SK-N-SH (cell line): ENCODE results near the gene STRADB. TPM values are rescaled to one million over a fixed set of nuclear protein-coding genes. Genes with fewer than 3 reads are reported as not detected.

Experiments used
- CTCF ChIA-PET: fragments of 300-600, 350-600 bp; formaldehyde crosslinking; extraction: SDS; loops from one replicate; lab custom pipeline; 2021; lab: Yijun Ruan, JAX
- POLR2A ChIA-PET: fragments of 350-600 bp; sonication (Branson Sonifier 250); formaldehyde crosslinking; extraction: SDS; loops from one replicate; lab custom pipeline; 2020; ENCODE audit warnings: antibody characterized with exemption, inconsistent platforms; lab: Yijun Ruan, JAX
- DNase-seq: peaks from one replicate; pipeline ENCODE4 v3.0.0; 2012
- H2AFZ ChIP-seq: fragments of 200-600 bp; sonication (generic); 2 replicates; pipeline ENCODE4 v1.8.1; 2016; ENCODE audit warnings: antibody characterized with exemption, mild to moderate bottlenecking, low read depth
- H3F3A ChIP-seq: fragments of 200-600 bp; sonication (generic); replicated peaks from 2 replicates; pipeline ENCODE3; 2016; ENCODE audit warnings: antibody characterized with exemption, mild to moderate bottlenecking; ENCODE audit not compliant: insufficient read depth
- H3K27ac ChIP-seq, 2 experiments: fragments of 200-500 bp in 1 of 2; fragments of 200-600 bp in 1 of 2; sonication (Bioruptor generic) in 1 of 2; sonication (generic), shearing (Covaris generic) in 1 of 2; 2 replicates each; pipeline versions ENCODE4 v1.5.1 to v1.6.1; 2014 to 2016; ENCODE audit warnings: low read depth in 2 of 2, inconsistent platforms in 1 of 2, low read length in 1 of 2, mild to moderate bottlenecking in 1 of 2, mixed read lengths in 1 of 2
- H3K27me3 ChIP-seq: fragments of 200-600 bp; sonication (generic), shearing (Covaris generic); 2 replicates; pipeline ENCODE4 v1.6.1; 2016; ENCODE audit warnings: mixed run types; ENCODE audit not compliant: insufficient read depth
- H3K36me3 ChIP-seq, 2 experiments: fragments of 200-500 bp in 1 of 2; fragments of 200-600 bp in 1 of 2; sonication (Bioruptor generic) in 1 of 2; sonication (generic) in 1 of 2; replicated peaks in 1 of 2; 2 replicates each; pipeline versions ENCODE3 to v1.5.1; 2014 to 2016; ENCODE audit warnings: low read length in 1 of 2, mild to moderate bottlenecking in 1 of 2; ENCODE audit not compliant: insufficient read depth in 2 of 2, control insufficient read depth in 1 of 2
- H3K4me1 ChIP-seq, 2 experiments: fragments of 200-500 bp in 1 of 2; fragments of 200-600 bp in 1 of 2; sonication (Bioruptor generic) in 1 of 2; sonication (generic), shearing (Covaris generic) in 1 of 2; 2 replicates each; pipeline versions ENCODE4 v1.5.1 to v1.6.1; 2014 to 2016; ENCODE audit warnings: low read depth in 1 of 2, low read length in 1 of 2, mixed run types in 1 of 2; ENCODE audit not compliant: insufficient read depth in 2 of 2, control insufficient read depth in 1 of 2
- H3K4me2 ChIP-seq: fragments of 200-600 bp; sonication (generic), shearing (Covaris generic); 2 replicates; pipeline ENCODE4 v1.6.1; 2017; ENCODE audit warnings: mixed run types
- H3K4me3 ChIP-seq, 2 experiments: fragments of 200-500 bp in 1 of 2; fragments of 200-600 bp in 1 of 2; sonication (Bioruptor generic) in 1 of 2; sonication (generic), shearing (Covaris generic) in 1 of 2; 2 replicates each; pipeline versions ENCODE4 v1.5.1 to v1.8.1; 2014 to 2016; ENCODE audit warnings: low read depth in 2 of 2, inconsistent platforms in 1 of 2, low read length in 1 of 2, mild to moderate bottlenecking in 1 of 2, mixed read lengths in 1 of 2, moderate library complexity in 1 of 2
- H3K79me2 ChIP-seq: fragments of 200-600 bp; sonication (generic); 2 replicates; pipeline ENCODE4 v1.8.1; 2017; ENCODE audit warnings: mild to moderate bottlenecking; ENCODE audit not compliant: insufficient read depth
- H3K9ac ChIP-seq: fragments of 200-600 bp; sonication (generic); 2 replicates; pipeline ENCODE4 v1.6.1; 2017; ENCODE audit warnings: mixed run types
- H3K9me2 ChIP-seq: fragments of 200-600 bp; sonication (generic); 2 replicates; pipeline ENCODE4 v1.6.1; 2017; ENCODE audit warnings: mixed run types
- H3K9me3 ChIP-seq: fragments of 200-600 bp; sonication (generic); 2 replicates; pipeline ENCODE4 v1.6.1; 2017; ENCODE audit warnings: mixed run types, mild to moderate bottlenecking, moderate library complexity
- H4K20me1 ChIP-seq: fragments of 200-600 bp; sonication (generic); 2 replicates; pipeline ENCODE4 v1.6.1; 2017; ENCODE audit warnings: mild to moderate bottlenecking, mixed run types; ENCODE audit not compliant: insufficient read depth
- CTCF ChIP-seq: fragments of 200-600 bp; sonication (generic); IDR thresholded peaks from 2 replicates; pipeline ENCODE4 v1.6.1; 2017; ENCODE audit warnings: antibody characterized with exemption, mild to moderate bottlenecking, moderate library complexity
- EP300 ChIP-seq, 2 experiments: IDR thresholded peaks; 2 replicates each; pipeline versions ENCODE4 v1.4.0 to v1.6.1; 2012; ENCODE audit warnings: borderline replicate concordance in 1 of 2, low read depth in 1 of 2, low read length in 1 of 2
- EZH2phosphoT487 ChIP-seq: fragments of 200-600 bp; sonication (generic); IDR thresholded peaks from 2 replicates; pipeline ENCODE4 v1.6.1; 2017; ENCODE audit warnings: low read depth, mixed run types, mild to moderate bottlenecking, antibody characterized with exemption, moderate library complexity, borderline replicate concordance
- FOSL2 ChIP-seq: IDR thresholded peaks from 2 replicates; pipeline ENCODE4 v1.4.0; 2012; ENCODE audit warnings: low read depth, mild to moderate bottlenecking, moderate library complexity, borderline replicate concordance
- FOXJ3 ChIP-seq: sonication (generic); formaldehyde crosslinking; IDR thresholded peaks from 2 replicates; pipeline ENCODE4 v1.5.1; 2020; ENCODE audit warnings: mild to moderate bottlenecking, missing genetic modification reagents
- FOXM1 ChIP-seq: IDR thresholded peaks from 2 replicates; pipeline ENCODE4 v1.4.0; 2012; ENCODE audit warnings: low read depth, mild to moderate bottlenecking
- IRF3 ChIP-seq: fragments of 150-350 bp; IDR thresholded peaks from 2 replicates; pipeline ENCODE4 v1.6.1; 2016; ENCODE audit warnings: mild to moderate bottlenecking, low read depth, low read length
- JUND ChIP-seq: IDR thresholded peaks from 2 replicates; pipeline ENCODE4 v1.4.0; 2012
- MAX ChIP-seq: IDR thresholded peaks from 2 replicates; pipeline ENCODE4 v1.4.0; 2012; ENCODE audit warnings: low read depth
- MXI1 ChIP-seq: IDR thresholded peaks from 2 replicates; pipeline ENCODE4 v1.6.1; 2012; ENCODE audit warnings: mild to moderate bottlenecking, low read depth, low read length, improper control_type of control experiment
- NFIC ChIP-seq: IDR thresholded peaks from 2 replicates; pipeline ENCODE4 v1.4.0; 2012; ENCODE audit warnings: borderline replicate concordance
- NRF1 ChIP-seq: IDR thresholded peaks from 2 replicates; pipeline ENCODE4 v1.6.1; 2012; ENCODE audit warnings: low read depth, mild to moderate bottlenecking, low read length
- POLR2AphosphoS5 ChIP-seq: IDR thresholded peaks from 2 replicates; pipeline ENCODE4 v1.6.1; 2012; ENCODE audit warnings: low read depth, low read length
- RAD21 ChIP-seq: IDR thresholded peaks from 2 replicates; pipeline ENCODE4 v1.6.1; 2012; ENCODE audit warnings: mild to moderate bottlenecking, low read length
- RCOR1 ChIP-seq: fragments of 150-350 bp; IDR thresholded peaks from 2 replicates; pipeline ENCODE4 v1.6.1; 2017; ENCODE audit warnings: antibody characterized with exemption, low read length
- RFX5 ChIP-seq: IDR thresholded peaks from 2 replicates; pipeline ENCODE4 v1.6.1; 2012; ENCODE audit warnings: mild to moderate bottlenecking, improper control_type of control experiment, low read length
- SMC3 ChIP-seq: IDR thresholded peaks from 2 replicates; pipeline ENCODE4 v1.6.1; 2012; ENCODE audit warnings: low read depth, low read length, improper control_type of control experiment
- TCF12 ChIP-seq: IDR thresholded peaks from 2 replicates; pipeline ENCODE4 v1.4.0; 2012
- TEAD4 ChIP-seq: IDR thresholded peaks from 2 replicates; pipeline ENCODE4 v1.4.0; 2012; ENCODE audit warnings: mild to moderate bottlenecking, borderline replicate concordance; ENCODE audit not compliant: insufficient read depth
- USF1 ChIP-seq: IDR thresholded peaks from 2 replicates; pipeline ENCODE4 v1.4.0; 2012; ENCODE audit warnings: low read depth, borderline replicate concordance
- YY1 ChIP-seq: IDR thresholded peaks from 2 replicates; pipeline ENCODE4 v1.4.0; 2012; ENCODE audit warnings: low read depth, mild to moderate bottlenecking
- WGBS: methylation state at CpG from one replicate; pipeline ENCODE4 v1.1.6; 2017; ENCODE audit warnings: low lambda C conversion rate; 5-methylcytosine and 5-hydroxymethylcytosine counted together
- polyA plus RNA-seq, 3 experiments: library from polyadenylated mRNA; depleted of rRNA; stranded (reverse); fragments of >200 nt; gene quantifications; 2 replicates each; pipeline ENCODE4 v1.2.3, GENCODE V29; 2012
- TF ChIP-seq, protein P1 (sequence below): IDR thresholded peaks from 2 replicates; pipeline ENCODE4; 2012
- TF ChIP-seq, protein P2 (sequence below): IDR thresholded peaks from 2 replicates; pipeline ENCODE4 v1.4.0; 2012; ENCODE audit warnings: low read depth, borderline replicate concordance

STRADB gene
- polyA plus RNA-seq, 1 of the 3 experiments (the other 2 are of a cell fraction), result 27.0 TPM

- TF ChIP-seq USF1 (no peak), TEAD4 (peak; percentile 51; the same call in 1 of the 2 replicates), IRF3 (no peak), RCOR1 (peak; percentile 68; the same call in 1 of the 2 replicates), EP300 (IDR thresholded peaks at IDR 0.05; ENCODE audit: borderline replicate concordance in 1 of 2, low read depth in 1 of 2, low read length in 1 of 2) (peak in 1 of 2 experiments; percentile 38; a peak in 2 of 4 replicates), EZH2phosphoT487 (no peak), NFIC (peak; percentile 22; the same call in 1 of the 2 replicates), FOXJ3 (no peak)
- TF ChIP-seq, protein P1, sequence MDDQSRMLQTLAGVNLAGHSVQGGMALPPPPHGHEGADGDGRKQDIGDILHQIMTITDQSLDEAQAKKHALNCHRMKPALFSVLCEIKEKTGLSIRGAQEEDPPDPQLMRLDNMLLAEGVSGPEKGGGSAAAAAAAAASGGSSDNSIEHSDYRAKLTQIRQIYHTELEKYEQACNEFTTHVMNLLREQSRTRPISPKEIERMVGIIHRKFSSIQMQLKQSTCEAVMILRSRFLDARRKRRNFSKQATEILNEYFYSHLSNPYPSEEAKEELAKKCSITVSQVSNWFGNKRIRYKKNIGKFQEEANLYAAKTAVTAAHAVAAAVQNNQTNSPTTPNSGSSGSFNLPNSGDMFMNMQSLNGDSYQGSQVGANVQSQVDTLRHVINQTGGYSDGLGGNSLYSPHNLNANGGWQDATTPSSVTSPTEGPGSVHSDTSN, result peak; percentile 33
Observed at GRCh38 chr2:201402651-201403562, 48.6 kb upstream of the STRADB start (continued).

DNA sequence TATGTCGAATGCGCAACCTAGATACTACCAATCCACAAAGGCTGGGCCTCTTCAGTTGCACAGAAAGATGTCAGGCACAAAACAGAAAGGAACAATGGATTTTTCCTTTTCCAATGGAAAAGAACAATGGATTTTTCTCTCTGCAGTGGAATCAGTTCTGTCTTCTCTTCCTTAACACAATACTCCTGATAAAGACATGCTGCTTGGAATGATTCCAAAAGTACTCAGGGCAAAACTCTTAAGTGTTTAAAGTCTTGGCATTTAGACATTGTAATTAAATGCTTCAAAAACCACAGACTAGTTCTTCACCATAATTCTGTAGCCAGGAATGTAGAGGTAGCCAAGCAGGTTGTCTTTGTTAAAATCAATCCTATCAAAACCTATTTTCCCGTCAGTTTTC, 47.7 kb upstream of the STRADB start:
- Histone ChIP-seq H4K20me1 (no peaks in the 10 kb centered on the region), H3F3A (peaks cover 12% of the 10 kb centered on the region), H3K9me3 (no peaks in the 10 kb centered on the region), H3K9ac (no peak overlapping the region), H3K9me2 (no peaks in the 10 kb centered on the region), H3K27ac (peak overlapping the region; percentile 53 to 88), H3K27me3 (no peaks in the 10 kb centered on the region), H2AFZ (no peak overlapping the region), H3K4me1 (peaks cover 25 to 29% of the 10 kb centered on the region in 2 experiments; a peak in 3 of 4 replicates), H3K4me2 (no peak overlapping the region), H3K36me3 (peaks cover 8 to 22% of the 10 kb centered on the region in 2 experiments), H3K4me3 (no peak overlapping the region), H3K79me2 (peaks cover 35% of the 10 kb centered on the region)
- ChIA-PET CTCF (interaction anchor here (1.1 kb wide), 1 partner anchor 9 kb away, joined by 3 read pairs; no protein-coding TSS in a partner anchor), POLR2A (no interaction called here)
- DNase-seq, result no peak
- 92% methylated on average over 3 of the region's 3 CpGs for WGBS
- TF ChIP-seq MAX, result no peak
- no peak for TF ChIP-seq YY1
- TF ChIP-seq RAD21, result no peak
- TF ChIP-seq TCF12, result peak; percentile 40
- no peak for TF ChIP-seq SMC3
- TF ChIP-seq RFX5, result no peak
- TF ChIP-seq, protein P2, sequence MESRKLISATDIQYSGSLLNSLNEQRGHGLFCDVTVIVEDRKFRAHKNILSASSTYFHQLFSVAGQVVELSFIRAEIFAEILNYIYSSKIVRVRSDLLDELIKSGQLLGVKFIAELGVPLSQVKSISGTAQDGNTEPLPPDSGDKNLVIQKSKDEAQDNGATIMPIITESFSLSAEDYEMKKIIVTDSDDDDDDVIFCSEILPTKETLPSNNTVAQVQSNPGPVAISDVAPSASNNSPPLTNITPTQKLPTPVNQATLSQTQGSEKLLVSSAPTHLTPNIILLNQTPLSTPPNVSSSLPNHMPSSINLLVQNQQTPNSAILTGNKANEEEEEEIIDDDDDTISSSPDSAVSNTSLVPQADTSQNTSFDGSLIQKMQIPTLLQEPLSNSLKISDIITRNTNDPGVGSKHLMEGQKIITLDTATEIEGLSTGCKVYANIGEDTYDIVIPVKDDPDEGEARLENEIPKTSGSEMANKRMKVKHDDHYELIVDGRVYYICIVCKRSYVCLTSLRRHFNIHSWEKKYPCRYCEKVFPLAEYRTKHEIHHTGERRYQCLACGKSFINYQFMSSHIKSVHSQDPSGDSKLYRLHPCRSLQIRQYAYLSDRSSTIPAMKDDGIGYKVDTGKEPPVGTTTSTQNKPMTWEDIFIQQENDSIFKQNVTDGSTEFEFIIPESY, result no peak
- no peak for TF ChIP-seq FOSL2
- TF ChIP-seq FOXM1, result no peak
- TF ChIP-seq POLR2AphosphoS5, result peak; percentile 48; the same call in 1 of the 2 replicates
- TF ChIP-seq NRF1, result no peak
- TF ChIP-seq JUND, result no peak
- no peak for TF ChIP-seq CTCF
- no peak for TF ChIP-seq USF1
- no peak for TF ChIP-seq MXI1
